Tibial artery (tissue), 4 donors: ENCODE measurements around the gene PCAT7.
A peak's percentile ranks its signal among the peaks of the same experiment; 100 is the strongest.

Experiments
- DNase-seq, 2 donors: peaks; one replicate each; pipeline ENCODE4 v3.0.0-alpha.2; 2019
- H3K27ac ChIP-seq, 2 donors: fragments of 200-600 bp; sonication (generic) in 1 of 2; 1 replicate in 1 of 2; 2 replicates in 1 of 2; pipeline ENCODE4 v1.5.1; 2018 to 2019; ENCODE audit warnings: mild to moderate bottlenecking in 1 of 2
- H3K27me3 ChIP-seq, 2 donors: fragments of 200-600 bp; sonication (generic) in 1 of 2; one replicate each; pipeline versions ENCODE4 v1.5.1 to v1.6.0; 2016 to 2019
- H3K36me3 ChIP-seq, 3 donors: fragments of 200-600 bp; sonication (generic) in 2 of 3; one replicate each; pipeline ENCODE4 v1.5.1; 2016 to 2019; ENCODE audit warnings: mild to moderate bottlenecking in 2 of 3
- H3K4me1 ChIP-seq, 4 donors: fragments of 200-600 bp; sonication (generic) in 2 of 4; 1 replicate in 3 of 4; 2 replicates in 1 of 4; pipeline ENCODE4 v1.5.1; 2016 to 2019
- H3K4me3 ChIP-seq, 2 donors: fragments of 200-600 bp; sonication (generic) in 1 of 2; 1 replicate in 1 of 2; 2 replicates in 1 of 2; pipeline ENCODE4 v1.5.1; 2018 to 2019; ENCODE audit warnings: mild to moderate bottlenecking in 2 of 2
- H3K9me3 ChIP-seq, 3 donors: fragments of 200-600 bp; sonication (generic) in 1 of 3; one replicate each; pipeline ENCODE4 v1.5.1; 2016 to 2019
- CTCF ChIP-seq, 2 experiments: fragments of 200-600 bp in 1 of 2; fragments of 450-650 bp in 1 of 2; IDR thresholded peaks; one replicate each; pipeline ENCODE4 v1.5.1; 2017 to 2019; ENCODE audit warnings: antibody characterized with exemption in 2 of 2, mild to moderate bottlenecking in 1 of 2, moderate library complexity in 1 of 2
- intact Hi-C: fragments of 100-400 bp; cut with DNase I; formaldehyde crosslinking; loops from one replicate; pipeline ENCODE4 v1.15.0; 2023; ENCODE audit warnings: low total_unique reads

Gene PCAT7

GRCh38 chr9:94607423-94607691 lies 52.5 kb downstream of the PCAT7 start:
- no peak for DNase-seq
- Histone ChIP-seq H3K36me3 (no peaks in the 10 kb centered on the region), H3K4me1 (peaks cover 0 to 7% (median 0%) of the 10 kb centered on the region in 4 donors), H3K4me3 (no peak overlapping the region), H3K27me3 (peaks cover 0 to 11% of the 10 kb centered on the region in 2 donors), H3K9me3 (no peaks in the 10 kb centered on the region), H3K27ac (no peak overlapping the region)
- intact Hi-C loops, result no loop called here
- no peak for TF ChIP-seq CTCF (IDR thresholded peaks at IDR 0.05)

GRCh38 chr9:94610181-94610606 lies 55.3 kb downstream of the PCAT7 start:
- H3K4me3 ChIP-seq, result no peak overlapping the region
- no peak overlapping the region for H3K27ac ChIP-seq
- no peaks in the 10 kb centered on the region for H3K4me1 ChIP-seq
- intact Hi-C loops, result no loop called here
- H3K27me3 ChIP-seq, result peaks cover 0 to 11% of the 10 kb centered on the region in 2 donors
- no peak for DNase-seq
- TF ChIP-seq CTCF (IDR thresholded peaks at IDR 0.05), result no peak
- H3K36me3 ChIP-seq, result no peaks in the 10 kb centered on the region
- H3K9me3 ChIP-seq, result no peaks in the 10 kb centered on the region

GRCh38 chr9:94611638-94612068 lies 56.8 kb downstream of the PCAT7 start:
- DNase-seq, result no peak
- intact Hi-C loops, result no loop called here
- Histone ChIP-seq H3K4me3 (no peak overlapping the region), H3K36me3 (no peaks in the 10 kb centered on the region), H3K27ac (no peak overlapping the region), H3K9me3 (no peaks in the 10 kb centered on the region), H3K27me3 (peaks cover 0 to 10% of the 10 kb centered on the region in 2 donors), H3K4me1 (no peaks in the 10 kb centered on the region)
- no peak for TF ChIP-seq CTCF (IDR thresholded peaks at IDR 0.05)

GRCh38 chr9:94612071-94612470 lies 57.2 kb downstream of the PCAT7 start:
- Histone ChIP-seq H3K27ac (no peak overlapping the region), H3K36me3 (no peaks in the 10 kb centered on the region), H3K27me3 (peaks cover 0 to 6% of the 10 kb centered on the region in 2 donors), H3K4me3 (no peak overlapping the region), H3K9me3 (no peaks in the 10 kb centered on the region), H3K4me1 (no peaks in the 10 kb centered on the region)
- no peak for TF ChIP-seq CTCF (IDR thresholded peaks at IDR 0.05)
- DNase-seq, result no peak
- intact Hi-C loops, result no loop called here

GRCh38 chr9:94613003-94613402 lies 58.1 kb downstream of the PCAT7 start:
- DNase-seq, result no peak
- Histone ChIP-seq H3K9me3 (no peaks in the 10 kb centered on the region), H3K4me1 (no peaks in the 10 kb centered on the region), H3K4me3 (no peak overlapping the region), H3K27ac (no peak overlapping the region), H3K27me3 (peaks cover 0 to 5% of the 10 kb centered on the region in 2 donors), H3K36me3 (no peaks in the 10 kb centered on the region)
- TF ChIP-seq CTCF (IDR thresholded peaks at IDR 0.05), result no peak
- intact Hi-C loops, result no loop called here

- H3K9me3 ChIP-seq, result no peaks in the 10 kb centered on the region
- intact Hi-C loops, result no loop called here
- H3K4me1 ChIP-seq, result peaks cover 0 to 13% (median 5%) of the 10 kb centered on the region in 4 donors
- no peak overlapping the region for H3K4me3 ChIP-seq
- no peaks in the 10 kb centered on the region for H3K36me3 ChIP-seq
- DNase-seq, result no peak
- peak overlapping the region; percentile 4 to 30 for H3K27ac ChIP-seq
- no peak for TF ChIP-seq CTCF (IDR thresholded peaks at IDR 0.05)
- H3K27me3 ChIP-seq, result no peaks in the 10 kb centered on the region
These were observed 64.1 kb downstream of the PCAT7 start for GRCh38 chr9:94619026-94619425.
